ENCODE measurements around the gene DENND4C.

DENND4C gene

GRCh38 chr9:19270421-19270949 is 40.0 kb downstream of the DENND4C start:
- no peak for DNase-seq

GRCh38 chr9:19271081-19271480 is 40.6 kb downstream of the DENND4C start:
- no peak for DNase-seq

GRCh38 chr9:19281801-19282200 is 51.3 kb downstream of the DENND4C start:
- DNase-seq, result no peak

- no peak for DNase-seq
Measured at GRCh38 chr9:19283072-19283710, 52.7 kb downstream of the DENND4C start.

- no peak for DNase-seq
Measured at GRCh38 chr9:19284729-19285128, 54.2 kb downstream of the DENND4C start.

- DNase-seq, result no peak
Measured at GRCh38 chr9:19286634-19287188, 56.2 kb downstream of the DENND4C start.

GRCh38 chr9:19288081-19288480 is 57.6 kb downstream of the DENND4C start:
- no peak for DNase-seq

- no peak for DNase-seq
Measured at GRCh38 chr9:19290103-19290502, 59.6 kb downstream of the DENND4C start.

- DNase-seq, result no peak
Measured at GRCh38 chr9:19294219-19294618, 63.7 kb downstream of the DENND4C start.

- DNase-seq, result no peak
Measured at GRCh38 chr9:19298436-19299000, 68.0 kb downstream of the DENND4C start.

GRCh38 chr9:19303216-19303615 is 72.7 kb downstream of the DENND4C start:
- DNase-seq, result no peak

- DNase-seq, result no peak
Measured at GRCh38 chr9:19306568-19306967, 76.1 kb downstream of the DENND4C start.

- DNase-seq, result no peak
Measured at GRCh38 chr9:19310246-19310645, 79.8 kb downstream of the DENND4C start.

- no peak for DNase-seq
Measured at GRCh38 chr9:19313573-19313972, 83.1 kb downstream of the DENND4C start.

GRCh38 chr9:19320495-19320894 is 90.0 kb downstream of the DENND4C start:
- no peak for DNase-seq

GRCh38 chr9:19331877-19332276 is 101.4 kb downstream of the DENND4C start:
- DNase-seq, result no peak

- no peak for DNase-seq
Measured at GRCh38 chr9:19336166-19336565, 105.7 kb downstream of the DENND4C start.

- DNase-seq, result no peak
Measured at GRCh38 chr9:19342947-19343346, 112.5 kb downstream of the DENND4C start.

GRCh38 chr9:19358701-19359100 is 128.2 kb downstream of the DENND4C start:
- DNase-seq, result no peak

- DNase-seq, result no peak
Measured at GRCh38 chr9:19369107-19369506, 138.6 kb downstream of the DENND4C start.

GRCh38 chr9:19371942-19372341 is 141.4 kb downstream of the DENND4C start:
- no peak for DNase-seq

- no peak for DNase-seq
Measured at GRCh38 chr9:19372567-19372966, 142.1 kb downstream of the DENND4C start.

GRCh38 chr9:19373527-19373926 is 143.0 kb downstream of the DENND4C start:
- DNase-seq, result no peak

GRCh38 chr9:19375538-19375937 is 145.0 kb downstream of the DENND4C start:
- no peak for DNase-seq

GRCh38 chr9:19376931-19377330 is 146.4 kb downstream of the DENND4C start:
- DNase-seq, result no peak
